C4-2B (cell line): Measurements from ENCODE around the gene SLC38A6.

Source experiments
- CTCF ChIP-seq: fragments of 450-650 bp; conservative IDR thresholded peaks from 2 replicates; pipeline ENCODE4 v1.5.1; 2017; ENCODE audit warnings: mild to moderate bottlenecking
- ZFX ChIP-seq: fragments of 450-650 bp; IDR thresholded peaks from 2 replicates; pipeline ENCODE4 v1.6.1; 2017

DNA sequence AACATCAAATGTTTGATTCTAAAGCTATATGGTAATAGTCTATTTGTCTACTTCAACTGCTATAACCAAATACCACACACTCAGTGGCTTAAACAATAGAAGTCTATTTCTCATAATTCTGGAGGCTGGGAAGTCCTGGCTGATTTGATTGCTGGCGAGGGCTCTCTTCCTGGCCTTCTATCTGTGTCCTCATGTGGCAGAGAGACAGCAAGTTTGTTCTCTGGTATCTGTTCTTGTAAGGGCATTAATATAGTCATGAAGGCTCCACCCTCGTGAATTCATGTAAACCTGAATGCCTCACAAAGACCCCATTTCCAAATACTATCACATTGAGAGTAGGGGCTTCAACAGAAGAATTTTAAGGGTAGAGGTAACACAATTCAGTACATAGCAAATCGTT is 34.3 kb upstream of the SLC38A6 start:
- no peak for TF ChIP-seq CTCF
- no peak for TF ChIP-seq ZFX
